NOMO-1 (cell line): Measurements from ENCODE around the gene LILRA5.
"Not testable (repeated sequence)": the region's sequence is repeated elsewhere in the genome, so short reads cannot be mapped to it uniquely, and the experiment has no call there.

ENCODE experiments used
- DNase-seq, 2 experiments: peaks; one replicate each; lab custom pipeline; 2025; ENCODE audit not compliant: unreplicated experiment in 2 of 2; lab: John Stamatoyannopoulos, UW

LILRA5 gene

DNA sequence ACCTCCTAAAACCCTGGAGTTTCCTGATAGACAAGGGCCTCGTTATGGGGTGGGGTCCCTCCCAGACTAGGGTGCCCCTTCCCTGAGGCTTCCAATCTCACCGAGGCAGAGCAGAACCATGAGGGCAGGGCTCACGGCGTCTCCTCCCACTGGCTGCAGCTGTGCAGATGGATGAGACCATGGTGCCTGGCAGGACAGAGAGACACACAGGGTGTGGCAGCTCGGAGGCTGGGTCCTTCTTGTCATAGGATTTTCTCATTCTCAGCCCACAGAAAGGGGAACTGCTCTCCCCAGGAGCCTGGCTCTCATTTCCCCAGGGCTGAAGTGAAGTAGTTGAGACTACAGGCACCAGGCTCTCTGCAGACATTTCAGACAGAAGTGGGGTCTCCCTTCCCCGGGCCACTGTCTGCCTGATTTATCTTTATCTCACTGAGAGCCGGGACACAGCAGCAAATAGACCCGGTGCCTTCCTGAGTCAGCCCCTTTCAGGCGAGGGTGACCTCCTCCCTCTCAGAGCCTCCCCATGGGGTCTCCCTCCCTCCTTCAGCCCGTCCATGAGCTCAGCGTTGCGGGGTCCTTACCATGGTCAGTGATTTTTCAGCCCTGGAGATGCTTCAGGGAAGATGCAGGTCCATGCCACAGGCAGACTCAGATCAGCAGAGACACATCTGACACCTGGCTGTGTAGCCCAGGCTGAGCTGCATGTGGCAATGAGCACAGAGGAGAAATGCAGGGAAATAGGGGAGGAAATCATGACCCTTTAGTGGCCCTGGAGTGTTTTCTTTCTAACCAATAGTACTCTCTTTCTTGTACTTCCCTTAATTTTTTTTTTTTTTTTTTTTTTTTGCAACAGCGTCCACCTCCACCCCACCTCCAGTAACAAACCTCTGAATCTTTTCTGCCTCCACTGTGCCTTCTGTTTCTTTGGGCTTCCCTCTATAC is at the start of gene LILRA5:
Gene LILRA5, minus strand, starts transcription at position 731 of the 942 bp plus-strand sequence. Its CDS starts 147 bp downstream, at position 584.
- DNase-seq = peak; percentile 77 to 92

DNA sequence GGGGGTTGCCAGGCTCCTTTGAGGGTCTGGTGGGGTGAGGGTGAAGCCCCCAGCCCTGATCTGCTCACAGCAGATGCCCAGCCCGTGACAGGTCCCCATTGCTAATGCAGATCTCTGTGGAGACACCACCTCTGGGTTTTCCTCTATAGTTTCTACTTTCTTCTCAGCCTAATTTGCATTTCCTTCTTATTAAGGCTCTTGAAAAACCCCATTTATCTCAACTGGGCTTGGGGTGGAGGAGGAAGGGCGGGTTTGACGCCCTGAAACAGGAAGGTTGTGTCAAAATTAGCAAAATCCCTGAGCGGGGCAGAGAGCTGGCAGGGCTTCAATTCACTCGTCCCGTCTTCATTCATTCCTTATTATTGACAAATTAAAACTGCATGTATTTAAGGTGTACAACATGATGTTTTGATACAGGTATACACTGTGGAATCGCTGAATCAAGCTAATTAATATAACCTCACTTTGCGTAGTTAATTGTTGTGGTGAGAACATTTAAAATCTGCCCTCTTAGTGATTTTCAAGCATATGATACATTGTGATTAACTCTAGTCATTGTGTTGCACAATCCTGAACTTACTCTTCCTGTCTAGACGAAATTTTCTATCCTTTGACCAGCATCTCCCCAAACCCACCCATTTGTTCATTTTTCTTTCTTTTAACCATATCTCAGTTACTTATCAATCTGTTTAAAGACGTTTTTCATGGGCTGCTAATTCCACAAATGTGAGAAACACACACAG is 48.9 kb upstream of the LILRA5 start:
- peak in 1 of 2 experiments; percentile 66 for DNase-seq

DNA sequence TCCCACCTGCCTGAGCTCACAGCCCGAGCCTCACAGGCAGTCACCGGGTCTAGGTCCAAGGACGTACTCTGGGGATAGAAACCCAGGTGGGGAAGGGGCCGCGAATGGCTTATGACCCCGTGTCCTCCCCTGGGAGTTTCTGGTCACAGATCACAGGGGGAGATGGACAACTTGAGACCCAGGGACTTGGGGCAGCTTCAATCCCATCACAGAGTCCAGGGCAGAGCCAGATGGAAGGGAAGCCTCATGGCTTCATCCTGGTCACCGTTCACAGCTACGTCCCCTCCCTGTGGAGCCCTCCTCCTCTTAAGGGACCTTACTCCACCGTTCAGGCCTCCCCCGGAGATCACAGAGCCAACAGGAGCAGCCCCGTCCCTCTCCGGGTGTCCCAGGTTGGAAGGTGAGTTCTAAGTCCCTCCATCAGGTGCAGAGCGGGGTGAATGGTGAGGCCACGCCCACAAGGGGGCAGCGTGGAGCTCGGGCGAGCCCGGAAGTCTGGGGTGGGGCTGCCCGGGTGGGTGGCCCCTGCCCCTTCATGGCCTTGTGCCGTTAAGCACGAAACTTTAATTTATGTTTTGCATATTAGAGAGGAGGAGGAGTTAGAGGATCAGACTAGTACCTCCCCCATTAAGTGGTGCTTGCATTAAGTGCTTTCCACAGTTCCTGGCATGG is 46.3 kb upstream of the LILRA5 start:
- DNase-seq = not testable (repeated sequence)

DNA sequence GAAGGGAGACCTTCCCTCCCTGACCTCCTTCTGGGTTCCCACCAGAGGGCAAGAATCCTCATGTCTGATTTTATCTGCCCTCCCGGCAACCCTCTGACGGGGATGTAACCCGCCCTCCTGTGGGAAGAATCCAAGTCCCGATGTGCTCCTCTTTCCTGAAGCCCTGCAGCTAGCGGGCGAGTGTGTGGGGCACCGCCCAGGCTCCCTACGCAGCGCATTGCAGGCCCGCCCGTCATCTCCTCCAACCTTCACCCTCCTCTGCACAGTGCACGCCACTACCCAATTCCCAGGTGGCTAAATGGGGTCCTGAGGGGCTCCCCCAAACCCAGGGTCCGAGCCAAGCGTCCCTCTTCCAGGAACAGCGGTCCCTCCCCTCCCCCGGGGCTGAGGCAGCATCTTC is 44.4 kb upstream of the LILRA5 start:
- DNase-seq = no peak

DNA sequence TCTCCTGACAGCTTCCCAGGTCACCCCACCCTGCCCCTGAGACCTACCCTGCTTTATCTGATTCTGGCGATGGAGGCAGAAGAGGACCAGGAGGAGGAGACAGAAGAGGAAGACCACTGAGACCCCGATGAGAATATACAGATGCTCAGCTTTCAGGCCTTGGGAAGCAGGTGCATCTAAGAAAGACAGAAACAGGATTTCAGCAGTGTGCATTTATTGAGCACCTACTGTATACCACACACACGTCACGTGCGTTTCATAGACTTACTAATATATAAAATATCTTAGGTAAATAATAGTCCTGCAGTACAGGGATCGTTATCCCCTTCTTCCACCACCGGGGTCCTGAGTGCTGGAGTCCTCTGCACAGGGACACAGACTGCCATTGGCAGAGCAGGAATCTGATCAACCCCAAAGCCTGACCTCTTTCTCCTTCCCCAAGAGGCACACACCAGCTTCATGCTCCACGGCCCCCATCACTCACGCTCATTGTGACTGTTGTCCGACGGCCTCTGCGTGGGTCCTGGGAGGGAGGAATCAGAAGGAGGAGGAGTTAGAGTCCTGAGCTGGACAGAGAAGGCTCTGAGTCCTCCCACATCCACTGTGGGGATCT is 43.6 kb upstream of the LILRA5 start:
- no peak for DNase-seq

DNA sequence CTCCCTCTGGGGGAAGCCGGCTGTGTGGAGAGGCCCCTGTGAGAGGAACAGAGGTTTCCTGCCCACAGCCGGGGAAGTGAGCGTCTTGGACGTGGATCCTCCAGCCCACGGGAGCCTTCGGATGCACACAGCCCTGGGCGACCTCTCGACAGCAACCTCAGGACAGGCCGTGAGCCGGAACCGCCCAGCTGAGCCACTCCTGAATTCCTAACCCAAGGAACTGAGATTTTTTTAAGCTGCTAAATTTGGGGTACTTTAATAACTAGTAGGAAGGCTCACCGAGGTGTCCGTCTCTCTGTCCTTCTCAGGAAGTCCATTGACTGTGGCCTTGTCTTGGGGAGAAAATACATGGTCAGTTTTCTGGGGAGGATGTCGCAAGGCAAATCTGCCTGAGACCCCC is 42.7 kb upstream of the LILRA5 start:
- DNase-seq = no peak

DNA sequence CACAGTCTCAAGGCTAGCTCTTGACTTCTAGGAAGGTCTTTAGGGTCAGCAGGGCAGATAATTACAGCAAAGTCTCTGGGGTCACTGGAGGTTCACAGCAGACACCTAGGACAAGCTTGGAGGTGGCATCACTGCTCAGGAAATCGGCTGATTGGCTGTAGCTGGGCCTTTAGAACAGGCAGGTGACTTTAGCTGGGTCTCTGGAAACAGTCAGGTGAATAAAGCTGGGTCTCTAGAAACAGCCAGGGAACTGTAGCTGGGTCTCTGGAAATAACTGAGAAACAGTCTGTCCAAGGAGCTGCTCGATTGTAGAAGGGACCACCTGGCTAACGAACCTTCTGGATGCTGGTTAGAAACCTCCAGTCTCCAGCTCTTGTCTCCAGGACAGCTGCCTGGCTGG is 41.8 kb upstream of the LILRA5 start:
- DNase-seq = no peak

DNA sequence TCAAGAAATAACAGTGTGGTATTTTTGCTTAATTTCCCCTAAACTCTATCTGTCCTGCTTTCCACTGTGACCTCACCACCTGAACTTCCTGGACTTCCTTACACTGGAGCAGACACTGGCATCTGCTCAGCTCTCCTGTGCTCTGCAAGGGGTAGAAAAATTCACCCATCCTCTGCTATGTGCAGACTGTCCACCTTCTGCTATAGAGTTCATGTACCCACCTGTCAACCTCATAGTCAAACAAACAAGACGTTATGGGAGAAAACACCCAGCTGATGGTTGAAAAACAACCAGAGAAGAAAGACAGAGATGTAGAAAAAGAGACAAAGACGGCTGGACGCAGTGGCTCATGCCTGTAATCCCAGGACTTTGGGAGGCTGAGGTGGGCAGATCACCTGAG is 39.6 kb upstream of the LILRA5 start:
- DNase-seq = peak in 1 of 2 experiments; percentile 44

DNA sequence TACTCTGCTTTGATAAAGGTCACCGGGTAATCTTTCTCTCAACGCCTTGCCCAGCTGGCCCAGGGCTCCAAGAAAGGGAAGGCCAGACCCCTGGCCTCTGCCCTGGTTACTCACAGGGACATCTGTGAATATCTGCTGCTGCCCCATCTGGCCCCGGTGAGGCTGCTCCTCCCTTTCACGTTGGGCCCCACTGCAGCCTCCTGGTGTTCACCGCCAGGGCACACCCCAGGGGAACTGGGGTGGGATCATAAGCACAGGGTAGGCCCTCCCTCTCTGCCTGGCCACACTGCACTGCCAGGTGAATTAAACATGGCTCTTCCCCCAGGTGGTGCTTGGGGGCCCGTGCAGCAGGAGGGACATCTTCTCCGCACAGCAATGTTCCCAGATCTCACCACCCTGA is 39.1 kb upstream of the LILRA5 start:
- DNase-seq = no peak

DNA sequence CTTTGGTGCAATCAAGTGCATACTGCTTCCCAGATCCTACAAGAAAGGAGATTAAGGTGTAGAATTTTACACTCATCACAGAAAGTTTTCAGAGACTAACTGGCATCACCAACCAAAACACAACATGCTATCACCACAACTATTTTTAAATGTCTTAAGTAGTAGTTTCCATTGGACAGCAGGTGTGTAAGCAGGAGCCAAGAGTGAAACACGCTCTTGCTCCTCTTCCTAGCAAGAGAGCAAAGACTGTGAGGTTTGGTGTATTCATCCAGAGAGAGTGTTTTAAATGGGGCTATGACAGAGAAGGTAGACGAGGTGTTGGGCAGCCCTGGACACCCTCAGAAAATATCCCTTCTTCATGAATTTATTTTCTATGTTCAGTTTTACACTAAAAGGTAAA is 38.5 kb upstream of the LILRA5 start:
- no peak for DNase-seq

DNA sequence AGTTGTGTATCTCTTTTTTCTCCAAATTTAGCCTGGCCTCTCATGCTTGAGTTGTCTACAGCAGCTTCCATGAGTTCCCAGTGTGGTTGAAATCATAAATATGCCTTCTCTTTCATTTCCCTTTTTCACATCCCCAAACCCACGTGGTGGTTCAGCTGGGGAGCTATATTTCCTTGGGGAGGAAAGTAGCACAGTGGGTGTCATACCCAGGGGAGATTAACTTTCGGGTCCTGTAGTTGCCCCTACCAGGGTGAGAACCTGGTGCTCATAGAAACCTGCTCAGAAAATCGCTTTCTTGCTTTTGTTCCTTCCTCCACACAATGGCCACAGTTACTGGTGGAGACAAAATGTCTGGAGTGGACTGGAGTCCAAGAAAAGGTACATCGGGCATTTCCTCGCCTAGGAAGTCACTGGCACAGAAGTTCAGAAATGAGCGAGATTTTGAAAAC is 33.0 kb upstream of the LILRA5 start:
- DNase-seq = peak; percentile 67 to 87

DNA sequence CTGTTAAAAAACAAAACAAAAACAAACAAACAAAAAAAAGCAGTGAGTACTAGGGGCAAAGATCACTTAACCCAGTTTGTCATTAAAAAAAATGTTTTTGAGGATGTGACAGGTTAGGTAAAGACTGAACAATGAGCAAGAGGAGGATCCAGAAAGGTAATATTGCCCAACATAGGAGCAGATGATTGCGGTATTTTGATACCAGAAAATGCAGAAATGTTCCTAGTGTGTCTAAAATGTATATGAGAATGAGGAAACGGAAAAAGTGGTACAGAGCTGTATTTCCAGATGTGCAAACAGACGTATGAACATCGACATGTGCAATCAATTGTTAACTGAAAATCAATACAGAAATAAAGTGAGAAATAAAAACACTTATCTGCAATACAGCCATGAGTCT is 30.9 kb upstream of the LILRA5 start:
- DNase-seq = peak; percentile 35 to 90

DNA sequence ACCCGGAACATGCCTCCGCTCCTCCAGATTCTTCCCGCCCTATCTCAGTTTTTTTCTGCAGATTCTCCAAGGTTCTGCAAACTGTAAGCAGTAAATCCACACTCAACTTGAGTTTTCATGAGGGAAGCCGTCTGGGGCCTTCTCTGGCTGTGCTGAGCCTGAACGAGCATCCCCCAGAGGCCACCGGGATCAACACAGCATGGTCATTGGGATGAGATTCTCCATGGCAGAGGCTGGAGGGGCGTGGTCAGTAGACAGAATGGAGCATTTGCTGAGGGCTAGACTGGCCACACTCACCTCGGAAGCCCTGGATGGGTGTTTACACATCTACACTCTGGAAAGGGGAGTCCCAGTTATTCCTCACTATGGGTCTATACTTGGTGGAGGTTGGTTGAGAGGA is 28.3 kb upstream of the LILRA5 start:
- DNase-seq = no peak

DNA sequence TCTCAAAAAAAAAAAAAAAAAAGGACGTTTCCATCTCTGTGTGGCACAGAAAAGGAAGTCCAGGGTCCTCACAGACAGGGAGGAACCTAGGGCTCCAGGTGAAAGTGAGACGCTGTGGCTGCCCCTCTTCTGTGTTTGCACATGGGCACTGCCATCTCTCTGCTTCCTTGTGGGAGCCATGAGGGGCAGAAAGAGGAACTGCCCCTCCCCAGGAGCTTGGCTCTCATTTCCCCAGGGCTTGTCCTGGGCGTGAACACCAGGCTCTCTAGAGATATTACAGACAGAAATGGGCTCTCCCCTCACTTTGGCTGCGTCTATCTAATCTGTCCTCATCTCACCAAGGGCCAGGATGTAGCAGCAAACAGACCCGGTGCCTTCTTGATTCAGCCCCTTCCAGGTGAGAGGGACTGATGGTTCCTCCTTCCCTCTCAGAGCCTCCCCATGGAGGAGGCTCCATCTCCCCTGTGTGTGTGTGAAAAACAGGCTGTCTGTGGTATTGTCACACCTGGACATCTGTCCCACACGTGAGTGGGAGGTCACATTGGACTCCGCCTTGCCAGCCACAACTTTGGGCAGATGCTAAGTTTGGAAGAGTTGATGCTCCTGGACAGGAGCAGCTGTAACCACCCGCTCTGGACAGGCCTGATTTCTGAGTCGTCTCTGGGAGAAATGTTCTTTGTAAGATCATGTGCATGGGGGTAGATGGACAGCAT is 26.8 kb upstream of the LILRA5 start:
- DNase-seq = peak; percentile 66 to 70

DNA sequence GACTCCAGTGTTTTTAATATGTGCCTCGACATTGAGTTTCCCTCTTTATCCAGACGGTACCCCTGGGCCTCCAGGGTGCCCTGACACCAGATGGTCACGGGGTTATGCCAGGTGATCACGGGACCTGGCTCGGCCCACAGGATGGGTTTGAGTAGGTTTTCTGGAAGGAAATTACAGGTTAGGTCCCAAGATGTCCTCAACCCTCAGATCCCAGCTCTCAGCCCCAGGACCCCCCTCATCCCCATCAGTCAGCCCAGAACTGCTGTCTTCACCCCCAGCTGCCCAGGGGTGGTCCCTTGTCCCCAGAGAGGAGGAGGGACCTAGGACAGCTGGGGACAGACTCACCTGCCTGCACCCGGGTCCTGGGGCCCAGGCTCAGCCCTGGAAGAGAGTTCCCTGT is 25.6 kb upstream of the LILRA5 start:
- DNase-seq = no peak

DNA sequence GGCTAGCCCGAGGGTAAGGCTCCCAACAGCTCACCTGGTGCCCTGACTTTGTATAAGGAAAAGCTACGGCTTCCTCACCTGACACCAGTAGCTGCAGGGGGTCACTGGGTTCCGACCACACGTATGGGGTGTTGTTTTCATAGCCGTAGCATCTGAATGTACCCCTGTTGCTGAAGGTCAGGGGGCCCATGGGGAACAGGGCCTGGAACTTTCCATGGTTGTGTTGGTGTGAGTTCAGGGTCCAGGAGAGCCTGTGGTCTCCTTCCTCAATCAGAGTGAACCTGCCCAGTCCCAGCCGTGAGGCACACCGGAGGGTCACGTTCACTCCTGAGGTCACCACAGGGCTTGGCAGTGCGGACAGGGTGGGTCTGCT is 24.9 kb upstream of the LILRA5 start:
- DNase-seq = no peak

DNA sequence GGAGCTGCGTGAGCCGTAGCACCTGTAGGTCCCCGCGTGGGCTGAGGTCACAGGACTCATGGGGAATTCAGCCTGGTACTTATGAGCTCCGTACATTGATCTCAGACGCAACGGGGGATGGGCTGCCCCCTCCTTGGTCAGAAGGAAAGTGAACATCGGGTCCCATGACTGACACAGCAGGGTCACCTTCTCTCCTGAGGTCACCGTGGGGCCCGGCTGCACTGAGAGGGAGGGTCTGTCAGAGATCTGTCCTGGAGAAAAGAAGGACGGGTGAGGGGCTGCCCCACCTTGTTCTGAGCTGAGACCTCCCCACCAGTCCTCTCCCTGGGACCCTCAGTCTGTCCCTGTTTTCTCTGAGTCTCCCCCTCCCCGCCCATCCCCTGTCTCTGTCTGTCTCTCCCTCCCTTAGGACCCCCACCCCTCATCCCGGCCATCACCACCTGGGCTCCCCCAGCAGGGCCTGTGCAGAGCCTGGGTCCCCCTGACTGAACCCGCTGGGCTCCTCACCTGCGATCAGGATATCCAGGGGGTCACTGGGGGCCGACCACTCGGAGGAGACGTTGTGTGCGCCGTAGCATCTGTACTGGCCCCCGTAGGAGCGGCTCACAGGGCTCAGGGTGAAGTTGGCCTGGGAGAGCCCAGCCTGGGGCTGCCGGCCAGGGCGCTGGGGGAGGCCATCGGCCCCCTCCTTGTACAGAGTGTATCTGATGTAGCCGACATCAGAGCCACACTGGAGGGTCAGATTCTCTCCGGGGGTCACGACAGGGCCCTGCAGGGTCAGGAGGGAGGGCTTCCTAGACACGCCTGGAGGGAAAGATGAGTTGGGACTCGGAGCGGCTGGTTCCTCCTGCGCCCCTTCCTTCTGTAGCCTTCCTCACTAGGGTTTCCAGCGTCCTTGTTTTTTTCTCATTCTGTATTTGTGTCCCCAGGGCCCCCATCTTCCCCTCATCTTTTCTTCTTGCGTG is 24.2 kb upstream of the LILRA5 start:
- DNase-seq = no peak

DNA sequence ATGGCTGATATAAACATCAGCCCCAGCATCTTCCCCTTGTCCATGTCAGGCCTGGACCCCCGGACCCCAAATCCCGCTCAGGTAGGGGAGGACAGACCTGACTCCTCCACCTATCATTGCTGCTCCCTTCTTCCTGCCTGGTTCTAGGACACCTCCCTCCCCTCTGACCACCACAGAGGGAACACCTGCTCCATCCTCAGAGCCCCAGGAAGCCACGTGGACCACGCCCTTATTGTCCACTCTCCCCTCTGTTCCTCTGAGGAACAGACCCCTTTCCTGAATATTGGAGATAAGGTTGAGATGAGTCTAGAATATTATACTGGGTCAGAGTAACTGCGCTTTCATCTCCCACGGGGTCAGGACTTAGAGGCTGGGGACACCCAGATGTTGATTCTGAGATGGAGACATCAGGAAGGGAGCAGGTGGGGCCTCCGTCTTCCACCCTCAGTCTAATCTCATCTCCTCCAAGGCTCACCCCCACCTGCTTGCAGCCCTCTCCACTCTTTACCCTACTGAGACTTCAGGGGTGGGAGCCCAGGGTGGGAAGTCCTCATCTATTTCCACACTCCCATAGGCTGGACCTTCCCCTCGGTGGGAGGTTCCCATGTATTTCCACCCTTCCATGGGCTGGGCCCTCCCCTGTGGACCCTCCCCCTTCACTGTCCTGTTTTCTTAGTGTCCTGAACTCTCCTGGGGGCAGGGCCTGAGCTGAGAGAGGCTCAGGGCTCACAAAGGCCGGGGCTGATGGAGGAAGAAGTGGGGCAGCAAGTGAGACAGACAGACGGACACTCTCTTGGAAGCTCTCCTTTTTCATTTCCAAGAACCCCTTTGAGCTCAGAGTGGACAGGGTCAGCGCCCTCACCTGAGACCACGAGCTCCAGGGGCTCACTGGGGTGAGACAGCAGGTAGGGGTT is 23.3 kb upstream of the LILRA5 start:
- no peak for DNase-seq
